Measurements from ENCODE around the gene ZNF804B. TPM values are rescaled to one million over a fixed set of nuclear protein-coding genes. Genes with fewer than 3 reads are reported as not detected.

The ZNF804B gene
- total RNA-seq, 2 experiments from 2014 or later, result not detected

GRCh38 chr7:88826222-88826621 lies 66.7 kb downstream of the ZNF804B start:
- POLR2A ChIA-PET, result no interaction called here
- intact Hi-C loops (cut with micrococcal nuclease; ENCODE audit: unreplicated experiment), result no loop called here

GRCh38 chr7:88835147-88835728 lies 75.7 kb downstream of the ZNF804B start:
- Histone ChIP-seq H2AFZ (ENCODE audit: low read length) (no peak overlapping the region), H3K9me2 (ENCODE audit: insufficient read depth, low read length) (no peaks in the 10 kb centered on the region), H3K9me3 (ENCODE audit: low read length) (no peaks in the 10 kb centered on the region), H4K20me1 (ENCODE audit: insufficient read depth, low read length) (no peaks in the 10 kb centered on the region), H3K4me1 (ENCODE audit: insufficient read depth, low read length, poor library complexity, severe bottlenecking) (no peaks in the 10 kb centered on the region), H3K27ac (ENCODE audit: low read depth, low read length, poor library complexity, severe bottlenecking) (no peak overlapping the region), H3K79me2 (ENCODE audit: insufficient read depth, low read depth, low read length) (no peaks in the 10 kb centered on the region), H3K4me2 (ENCODE audit: low read length) (no peak overlapping the region), H3K4me3 (ENCODE audit: low read depth, low read length, poor library complexity, severe bottlenecking) (no peak overlapping the region), H3K36me3 (ENCODE audit: insufficient read depth, low read length) (no peaks in the 10 kb centered on the region)
- peak; percentile 33 for DNase-seq (ENCODE audit: low spot score)
- BruUV-seq (replicated peaks), result no TSS peak
- TF ChIP-seq EZH2phosphoT487 (IDR thresholded peaks at IDR 0.05; ENCODE audit: borderline replicate concordance, low read depth, low read length) (no peak), CTCF (conservative IDR thresholded peaks at IDR 0.05; ENCODE audit: low read length) (peak; percentile 73)
- CTCF ChIA-PET (ENCODE audit: unreplicated experiment), result no interaction called here
- intact Hi-C loops (cut with micrococcal nuclease; ENCODE audit: unreplicated experiment), result loop anchor here (5.0 to 10.0 kb wide), 2 partner anchors 288 to 590 kb away; no protein-coding TSS in a partner anchor
- POLR2A ChIA-PET, result interaction anchor here (0.6 kb wide), 1 partner anchor 167 kb away, joined by 3 read pairs; no protein-coding TSS in a partner anchor

More at GRCh38 chr7:88826222-88826621, 66.7 kb downstream of the ZNF804B start:
- H3K27ac ChIP-seq (ENCODE audit: low read depth, low read length, poor library complexity, severe bottlenecking), result no peak overlapping the region
- H3K4me3 ChIP-seq (ENCODE audit: low read depth, low read length, poor library complexity, severe bottlenecking), result no peak overlapping the region
- TF ChIP-seq EZH2phosphoT487 (IDR thresholded peaks at IDR 0.05; ENCODE audit: borderline replicate concordance, low read depth, low read length), result no peak
- TF ChIP-seq CTCF (conservative IDR thresholded peaks at IDR 0.05; ENCODE audit: low read length), result no peak
- CTCF ChIA-PET (ENCODE audit: unreplicated experiment), result no interaction called here
- no peaks in the 10 kb centered on the region for H3K36me3 ChIP-seq (ENCODE audit: insufficient read depth, low read length)
- no peaks in the 10 kb centered on the region for H3K9me3 ChIP-seq (ENCODE audit: low read length)
- no peak for DNase-seq (ENCODE audit: low spot score)
- no peaks in the 10 kb centered on the region for H4K20me1 ChIP-seq (ENCODE audit: insufficient read depth, low read length)
- H3K4me2 ChIP-seq (ENCODE audit: low read length), result no peak overlapping the region
- BruUV-seq (replicated peaks), result no TSS peak
- H3K4me1 ChIP-seq (ENCODE audit: insufficient read depth, low read length, poor library complexity, severe bottlenecking), result no peaks in the 10 kb centered on the region
- H2AFZ ChIP-seq (ENCODE audit: low read length), result no peak overlapping the region
- no peaks in the 10 kb centered on the region for H3K79me2 ChIP-seq (ENCODE audit: insufficient read depth, low read depth, low read length)
- no peaks in the 10 kb centered on the region for H3K9me2 ChIP-seq (ENCODE audit: insufficient read depth, low read length)

GRCh38 chr7:88842201-88842600 lies 82.7 kb downstream of the ZNF804B start:
- ChIA-PET CTCF (ENCODE audit: unreplicated experiment) (no interaction called here), POLR2A (no interaction called here)

More at GRCh38 chr7:88842201-88842600, 82.7 kb downstream of the ZNF804B start:
- Histone ChIP-seq H3K36me3 (ENCODE audit: insufficient read depth, low read length) (no peaks in the 10 kb centered on the region), H3K4me3 (ENCODE audit: low read depth, low read length, poor library complexity, severe bottlenecking) (no peak overlapping the region), H4K20me1 (ENCODE audit: insufficient read depth, low read length) (no peaks in the 10 kb centered on the region), H2AFZ (ENCODE audit: low read length) (no peak overlapping the region), H3K4me2 (ENCODE audit: low read length) (no peak overlapping the region), H3K27ac (ENCODE audit: low read depth, low read length, poor library complexity, severe bottlenecking) (no peak overlapping the region), H3K9me3 (ENCODE audit: low read length) (no peaks in the 10 kb centered on the region), H3K4me1 (ENCODE audit: insufficient read depth, low read length, poor library complexity, severe bottlenecking) (no peaks in the 10 kb centered on the region), H3K9me2 (ENCODE audit: insufficient read depth, low read length) (no peaks in the 10 kb centered on the region), H3K79me2 (ENCODE audit: insufficient read depth, low read depth, low read length) (no peaks in the 10 kb centered on the region)
- BruUV-seq (replicated peaks), result no TSS peak
- no peak for DNase-seq (ENCODE audit: low spot score)
- intact Hi-C loops (cut with micrococcal nuclease; ENCODE audit: unreplicated experiment), result no loop called here
- no peak for TF ChIP-seq EZH2phosphoT487 (IDR thresholded peaks at IDR 0.05; ENCODE audit: borderline replicate concordance, low read depth, low read length)
- TF ChIP-seq CTCF (conservative IDR thresholded peaks at IDR 0.05; ENCODE audit: low read length), result no peak

Measured in OCI-LY7 (cell line).